Neuronal stem cell (in vitro differentiated cells): ENCODE measurements around the gene CLDN25. TPM values are rescaled to one million over a fixed set of nuclear protein-coding genes. Genes with fewer than 3 reads are reported as not detected.
A peak's percentile ranks its signal among the peaks of the same experiment; 100 is the strongest.

Experiments used
- DNase-seq: peaks from one replicate; pipeline ENCODE4 v3.0.0-alpha.2; 2013; ENCODE audit warnings: low spot score
- H2AFZ ChIP-seq: one replicate; pipeline ENCODE4 v1.6.1; 2013; ENCODE audit warnings: mild to moderate bottlenecking, low read length, inconsistent platforms
- H2AK5ac ChIP-seq: 2 replicates; pipeline ENCODE4 v1.6.1; 2013; ENCODE audit warnings: low read depth, mild to moderate bottlenecking, inconsistent platforms, low read length, moderate library complexity, mixed read lengths
- H2BK120ac ChIP-seq: 2 replicates; pipeline ENCODE4 v1.6.1; 2013; ENCODE audit warnings: low read depth, mild to moderate bottlenecking, inconsistent platforms, low read length, moderate library complexity, mixed read lengths
- H2BK12ac ChIP-seq: one replicate; pipeline ENCODE4 v1.6.1; 2013; ENCODE audit warnings: low read length, inconsistent platforms
- H2BK15ac ChIP-seq: 2 replicates; pipeline ENCODE4 v1.6.1; 2013; ENCODE audit warnings: mild to moderate bottlenecking, low read length, inconsistent platforms, mixed read lengths
- H2BK5ac ChIP-seq: one replicate; pipeline ENCODE4 v1.6.1; 2013; ENCODE audit warnings: inconsistent platforms, mild to moderate bottlenecking, low read length, moderate library complexity
- H3K14ac ChIP-seq: one replicate; pipeline ENCODE4 v1.6.1; 2013; ENCODE audit warnings: low read length, inconsistent platforms
- H3K18ac ChIP-seq: 2 replicates; pipeline ENCODE4 v1.6.1; 2013; ENCODE audit warnings: low read length, inconsistent platforms
- H3K23ac ChIP-seq: 2 replicates; pipeline ENCODE4 v1.6.1; 2013; ENCODE audit warnings: low read depth, mild to moderate bottlenecking, mixed read lengths, low read length, inconsistent platforms; ENCODE audit not compliant: poor library complexity
- H3K27ac ChIP-seq: replicated peaks from 3 replicates; pipeline ENCODE4 v1.5.1; 2013; ENCODE audit warnings: low read length, inconsistent platforms
- H3K27me3 ChIP-seq, 3 experiments: 2 replicates each; pipeline ENCODE4 v1.6.1; 2013; ENCODE audit warnings: low read length in 3 of 3, mild to moderate bottlenecking in 2 of 3, inconsistent platforms in 1 of 3, low read depth in 1 of 3, mixed read lengths in 1 of 3, moderate library complexity in 1 of 3; ENCODE audit not compliant: control insufficient read depth in 3 of 3, insufficient read depth in 3 of 3
- H3K36me3 ChIP-seq, 2 donors: replicated peaks in 1 of 2; 2 replicates each; pipeline ENCODE4 v1.6.1; 2013; ENCODE audit warnings: low read length in 2 of 2; ENCODE audit not compliant: control insufficient read depth in 2 of 2, insufficient read depth in 2 of 2
- H3K4ac ChIP-seq: 2 replicates; pipeline ENCODE4 v1.6.1; 2013; ENCODE audit warnings: inconsistent platforms, mild to moderate bottlenecking, low read length, moderate library complexity
- H3K4me1 ChIP-seq, 2 donors: 1 replicate in 1 of 2; 2 replicates in 1 of 2; pipeline ENCODE4 v1.6.1; 2013; ENCODE audit warnings: low read length in 2 of 2, low read depth in 1 of 2; ENCODE audit not compliant: control insufficient read depth in 2 of 2, insufficient read depth in 1 of 2
- H3K4me2 ChIP-seq: one replicate; pipeline ENCODE4 v1.6.1; 2013; ENCODE audit warnings: mild to moderate bottlenecking, low read length, inconsistent platforms; ENCODE audit not compliant: insufficient read depth, poor library complexity, severe bottlenecking
- H3K4me3 ChIP-seq, 2 donors: 2 replicates each; pipeline ENCODE4 v1.5.1; 2013; ENCODE audit warnings: low read length in 2 of 2, mild to moderate bottlenecking in 2 of 2, inconsistent platforms in 1 of 2, moderate library complexity in 1 of 2
- H3K79me1 ChIP-seq: one replicate; pipeline ENCODE4 v1.6.1; 2013; ENCODE audit warnings: low read depth, mild to moderate bottlenecking, inconsistent platforms, low read length, moderate library complexity
- H3K9ac ChIP-seq: one replicate; pipeline ENCODE4 v1.6.1; 2013; ENCODE audit warnings: mild to moderate bottlenecking, low read depth, low read length, inconsistent platforms; ENCODE audit not compliant: poor library complexity
- H3K9me3 ChIP-seq, 2 donors: replicated peaks in 1 of 2; 2 replicates each; pipeline versions ENCODE3 to v1.6.1; 2013; ENCODE audit warnings: low read length in 2 of 2, mild to moderate bottlenecking in 2 of 2, inconsistent platforms in 1 of 2, low read depth in 1 of 2, mixed read lengths in 1 of 2, moderate library complexity in 1 of 2; ENCODE audit not compliant: control insufficient read depth in 2 of 2, insufficient read depth in 1 of 2
- H4K8ac ChIP-seq: one replicate; pipeline ENCODE4 v1.6.1; 2013; ENCODE audit warnings: low read depth, mild to moderate bottlenecking, inconsistent platforms, low read length, moderate library complexity
- H4K91ac ChIP-seq: one replicate; pipeline ENCODE4 v1.6.1; 2013; ENCODE audit warnings: low read length, low read depth, mild to moderate bottlenecking, inconsistent platforms; ENCODE audit not compliant: poor library complexity
- WGBS, 2 donors: extraction: QIAGEN DNeasy Blood & Tissue Kit; methylation state at CpG; one replicate each; pipeline ENCODE4 v1.1.7; 2013; ENCODE audit warnings: missing lambda C conversion rate in 2 of 2, mixed read lengths in 1 of 2; ENCODE audit not compliant: insufficient read length in 2 of 2, insufficient replicate concordance in 1 of 2; ENCODE audit errors: extremely low coverage in 2 of 2; 5-methylcytosine and 5-hydroxymethylcytosine counted together
- polyA plus RNA-seq, 2 experiments: library from polyadenylated mRNA; stranded (reverse); fragments of 200-250 nt; gene quantifications; one replicate each; pipeline ENCODE4 v1.2.3, GENCODE V29; 2013

Gene CLDN25
- polyA plus RNA-seq (2013, experiment 1 of 2), result not detected
- not detected for polyA plus RNA-seq (2013, experiment 2 of 2)

DNA sequence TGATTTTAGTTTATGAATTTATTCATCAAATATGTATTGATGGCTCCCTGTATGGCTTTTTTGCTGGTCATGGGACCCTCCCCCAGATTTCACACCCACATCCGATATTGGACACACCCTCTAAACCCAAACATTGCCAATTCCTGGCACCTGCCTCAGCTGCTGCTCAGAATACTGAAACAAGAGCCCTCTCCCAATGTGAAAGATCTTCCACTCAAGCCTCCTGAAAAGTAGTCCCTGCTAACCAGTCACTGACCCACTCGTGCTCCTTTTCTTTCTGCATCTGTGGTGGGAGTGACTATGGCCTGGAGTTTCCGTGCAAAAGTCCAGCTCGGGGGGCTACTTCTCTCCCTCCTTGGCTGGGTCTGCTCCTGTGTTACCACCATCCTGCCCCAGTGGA, at the start of gene CLDN25:
TSS of gene CLDN25 (plus strand) at position 301 of the 400 bp plus-strand sequence. CDS start at position 301, 0 bp downstream.
- no peaks in the 10 kb centered on the region for H3K79me1 ChIP-seq
- WGBS, 2 donors, result no CpG with 5 or more reads among the region's 4 CpGs
- H2BK5ac ChIP-seq, result no peak within 1 kb of the TSS
- H2BK120ac ChIP-seq, result no peak within 1 kb of the TSS
- no peak within 1 kb of the TSS for H3K18ac ChIP-seq
- H2AK5ac ChIP-seq, result no peak within 1 kb of the TSS
- no peak within 1 kb of the TSS for H3K14ac ChIP-seq
- no peak within 1 kb of the TSS for H3K4me2 ChIP-seq
- H3K4me3 ChIP-seq, result no peak within 1 kb of the TSS
- H3K27ac ChIP-seq, result no peak within 1 kb of the TSS
- H2BK12ac ChIP-seq, result no peak within 1 kb of the TSS
- no peak within 1 kb of the TSS for H3K23ac ChIP-seq
- DNase-seq, result no peak
- H4K8ac ChIP-seq, result no peak within 1 kb of the TSS
- no peak within 1 kb of the TSS for H2BK15ac ChIP-seq
- H3K4me1 ChIP-seq, result peaks cover 0 to 4% of the 10 kb centered on the region in 2 donors
- H3K9ac ChIP-seq, result no peak within 1 kb of the TSS
- no peak within 1 kb of the TSS for H3K4ac ChIP-seq
- H3K36me3 ChIP-seq, result no peaks in the 10 kb centered on the region
- no peak within 1 kb of the TSS for H4K91ac ChIP-seq
- no peak within 1 kb of the TSS for H2AFZ ChIP-seq
- H3K27me3 ChIP-seq, result peaks cover 0 to 21% (median 0%) of the 10 kb centered on the region in 3 experiments
- no peaks in the 10 kb centered on the region for H3K9me3 ChIP-seq

DNA sequence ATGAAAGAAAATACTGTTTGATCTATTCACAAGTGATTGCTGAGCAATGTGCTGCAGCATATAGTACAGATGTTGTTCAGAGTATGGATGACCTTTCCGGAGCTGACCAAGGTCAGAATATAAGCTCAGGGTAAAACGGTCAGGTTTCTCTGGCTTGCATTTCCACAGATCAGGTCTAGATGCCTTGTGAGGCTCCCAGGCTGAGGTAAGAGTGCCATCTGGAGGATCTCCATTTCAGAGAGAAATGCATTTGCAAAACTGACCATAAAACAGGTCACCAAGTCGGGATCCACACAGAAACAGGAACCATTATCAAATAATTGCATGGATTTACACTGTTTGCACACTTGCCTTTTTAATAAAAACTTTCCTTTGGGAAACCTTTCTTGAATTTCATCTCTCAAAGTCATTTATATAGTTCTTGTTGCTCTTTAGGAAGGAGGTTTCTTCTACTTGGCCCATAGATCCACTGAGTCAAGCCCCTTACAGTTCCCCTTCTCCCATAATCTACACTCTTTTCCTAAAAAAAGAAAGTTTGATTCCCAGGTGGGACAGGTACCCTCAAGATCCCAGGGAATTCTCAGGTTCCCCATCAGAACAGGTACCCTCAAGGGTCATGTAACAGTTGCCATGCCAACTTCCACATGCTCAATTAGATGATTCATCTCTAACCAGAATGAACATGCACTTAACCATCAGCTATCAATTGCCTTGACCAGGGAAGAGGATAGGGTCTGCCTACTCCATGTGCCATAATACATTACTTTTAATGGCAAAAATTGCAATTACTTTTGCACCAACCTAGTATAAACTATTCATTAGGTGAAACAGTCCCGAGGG, 48.5 kb upstream of the CLDN25 start:
- Histone ChIP-seq H2BK5ac (no peak overlapping the region), H2BK120ac (no peak overlapping the region), H4K91ac (no peak overlapping the region), H3K4ac (no peak overlapping the region), H3K18ac (no peak overlapping the region), H2AK5ac (no peak overlapping the region), H3K4me2 (no peak overlapping the region), H3K23ac (no peak overlapping the region), H3K79me1 (no peaks in the 10 kb centered on the region), H3K27me3 (no peaks in the 10 kb centered on the region), H3K9ac (no peak overlapping the region), H3K9me3 (no peaks in the 10 kb centered on the region), H3K36me3 (peaks cover 3 to 49% of the 10 kb centered on the region in 2 donors), H2BK12ac (no peak overlapping the region), H3K4me1 (no peaks in the 10 kb centered on the region), H4K8ac (no peak overlapping the region), H2AFZ (no peak overlapping the region), H3K4me3 (no peak overlapping the region), H2BK15ac (no peak overlapping the region), H3K14ac (no peak overlapping the region), H3K27ac (no peak overlapping the region)
- no CpG with 5 or more reads among the region's 4 CpGs for WGBS, 2 donors
- peak; percentile 41 for DNase-seq

DNA sequence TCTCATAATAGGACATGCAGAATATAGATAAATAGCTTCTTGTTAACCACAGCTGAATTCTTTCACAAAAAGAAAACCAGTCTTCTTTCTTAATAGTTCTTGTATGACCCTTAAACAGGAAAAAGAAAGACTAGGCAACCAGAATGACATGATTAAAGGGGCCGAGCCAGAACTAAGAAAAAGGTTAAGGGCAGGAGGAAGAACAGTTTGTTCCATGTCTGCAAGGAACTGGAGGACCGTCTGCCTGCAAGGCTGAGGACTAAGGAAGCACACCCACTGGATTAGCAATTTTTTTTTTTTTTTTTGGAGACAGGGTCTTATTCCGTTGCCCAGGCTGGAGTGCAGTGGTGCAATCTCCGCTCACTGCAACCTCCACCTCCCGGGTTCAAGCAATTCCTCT, 47.5 kb upstream of the CLDN25 start:
- H3K36me3 ChIP-seq, result peaks cover 8 to 59% of the 10 kb centered on the region in 2 donors
- no peak overlapping the region for H2BK15ac ChIP-seq
- H3K9ac ChIP-seq, result no peak overlapping the region
- no peak for DNase-seq
- WGBS, 2 donors, result no CpG with 5 or more reads among the region's 5 CpGs
- H2BK5ac ChIP-seq, result no peak overlapping the region
- no peaks in the 10 kb centered on the region for H3K9me3 ChIP-seq
- H4K91ac ChIP-seq, result no peak overlapping the region
- no peak overlapping the region for H3K4ac ChIP-seq
- H3K18ac ChIP-seq, result no peak overlapping the region
- H2AK5ac ChIP-seq, result no peak overlapping the region
- no peak overlapping the region for H2BK12ac ChIP-seq
- no peaks in the 10 kb centered on the region for H3K79me1 ChIP-seq
- no peak overlapping the region for H3K23ac ChIP-seq
- no peak overlapping the region for H3K14ac ChIP-seq
- H3K4me2 ChIP-seq, result no peak overlapping the region
- no peak overlapping the region for H4K8ac ChIP-seq
- no peak overlapping the region for H3K27ac ChIP-seq
- no peaks in the 10 kb centered on the region for H3K27me3 ChIP-seq
- no peaks in the 10 kb centered on the region for H3K4me1 ChIP-seq
- no peak overlapping the region for H2BK120ac ChIP-seq
- H3K4me3 ChIP-seq, result no peak overlapping the region
- no peak overlapping the region for H2AFZ ChIP-seq

DNA sequence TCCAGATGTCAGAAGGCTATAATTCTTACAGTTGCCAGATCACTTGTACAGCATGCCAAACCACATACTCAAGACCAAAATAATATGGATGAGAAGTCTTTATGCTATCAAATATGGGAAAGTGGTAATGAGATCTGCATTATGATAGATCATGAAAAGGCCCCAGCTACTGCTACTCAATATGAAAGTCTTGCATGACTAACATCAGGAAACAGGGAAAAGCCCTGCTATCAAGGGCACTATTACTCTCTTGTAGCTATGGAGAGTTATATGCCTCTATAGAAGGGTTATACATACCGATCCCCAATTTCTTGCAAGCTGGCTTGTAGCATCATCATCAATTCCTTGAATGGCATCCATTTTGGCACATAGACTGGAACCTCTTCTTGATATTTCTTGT, 43.3 kb upstream of the CLDN25 start:
- Histone ChIP-seq H3K27me3 (no peaks in the 10 kb centered on the region), H3K4ac (no peak overlapping the region), H4K91ac (no peak overlapping the region), H3K14ac (no peak overlapping the region), H3K9me3 (no peaks in the 10 kb centered on the region), H2BK12ac (no peak overlapping the region), H3K4me3 (no peak overlapping the region), H3K4me2 (no peak overlapping the region), H3K27ac (no peak overlapping the region), H2AFZ (no peak overlapping the region), H3K79me1 (no peaks in the 10 kb centered on the region), H3K23ac (no peak overlapping the region), H3K9ac (no peak overlapping the region), H2BK5ac (no peak overlapping the region), H3K4me1 (no peaks in the 10 kb centered on the region), H2BK120ac (no peak overlapping the region), H2BK15ac (no peak overlapping the region), H3K36me3 (peaks cover 15 to 100% of the 10 kb centered on the region in 2 donors), H2AK5ac (no peak overlapping the region), H4K8ac (no peak overlapping the region), H3K18ac (no peak overlapping the region)
- no CpG with 5 or more reads among the region's 1 CpG for WGBS, 2 donors
- no peak for DNase-seq
